GM23338 (cell line): ENCODE measurements around the gene CCDC38. TPM values are rescaled to one million over a fixed set of nuclear protein-coding genes. Genes with fewer than 3 reads are reported as not detected.

Experiments
- ATAC-seq: fragments of 200-7000 bp; cut with Tn5 transposase; 3 replicates; pipeline ENCODE4 v1.9.1; 2020
- DNase-seq: peaks from one replicate; pipeline ENCODE4 v3.0.0-alpha.2; 2015; ENCODE audit warnings: low spot score
- H2AFZ ChIP-seq: fragments of 200-600 bp; sonication (generic); 2 replicates; pipeline ENCODE4 v1.8.0; 2016; ENCODE audit warnings: antibody characterized with exemption, mild to moderate bottlenecking, moderate library complexity
- H3F3A ChIP-seq: fragments of 200-600 bp; sonication (generic); replicated peaks from 2 replicates; pipeline ENCODE4 v1.8.0; 2017; ENCODE audit warnings: antibody characterized with exemption, mixed run types, low read depth
- H3K27ac ChIP-seq: fragments of 200-600 bp; sonication (generic); 2 replicates; pipeline ENCODE4 v1.6.1; 2016; ENCODE audit warnings: low read depth
- H3K27me3 ChIP-seq: fragments of 200-600 bp; sonication (generic); 2 replicates; pipeline ENCODE4 v1.8.0; 2016; ENCODE audit warnings: mild to moderate bottlenecking, mixed run types, moderate library complexity; ENCODE audit not compliant: insufficient read depth
- H3K36me3 ChIP-seq: fragments of 200-600 bp; sonication (generic); 2 replicates; pipeline ENCODE4 v1.8.0; 2016; ENCODE audit warnings: mild to moderate bottlenecking; ENCODE audit not compliant: insufficient read depth
- H3K4me1 ChIP-seq: fragments of 200-600 bp; sonication (generic); 2 replicates; pipeline ENCODE4 v1.8.0; 2016; ENCODE audit warnings: mild to moderate bottlenecking, moderate library complexity; ENCODE audit not compliant: insufficient read depth
- H3K4me2 ChIP-seq: fragments of 200-600 bp; sonication (generic); 2 replicates; pipeline ENCODE4 v1.7.1; 2017; ENCODE audit warnings: mixed run types
- H3K4me3 ChIP-seq: fragments of 200-600 bp; sonication (generic); 2 replicates; pipeline ENCODE4 v1.6.1; 2016; ENCODE audit warnings: mixed run types
- H3K79me2 ChIP-seq: fragments of 200-600 bp; sonication (generic); replicated peaks from 2 replicates; pipeline ENCODE4 v1.8.0; 2017; ENCODE audit warnings: mild to moderate bottlenecking; ENCODE audit not compliant: insufficient read depth
- H3K9me2 ChIP-seq: fragments of 200-600 bp; sonication (generic); 2 replicates; pipeline ENCODE4 v1.8.0; 2017; ENCODE audit not compliant: insufficient read depth
- H4K20me1 ChIP-seq: fragments of 200-600 bp; sonication (generic); replicated peaks from 2 replicates; pipeline ENCODE4 v1.8.0; 2017; ENCODE audit warnings: mild to moderate bottlenecking; ENCODE audit not compliant: insufficient read depth
- H3K27ac Mint-ChIP-seq: 2 replicates; pipeline ENCODE4 v1.8.0; 2020; ENCODE audit warnings: inconsistent platforms, mild to moderate bottlenecking, moderate library complexity, mixed read lengths
- H3K27me3 Mint-ChIP-seq: 3 replicates; pipeline ENCODE4 v1.8.0; 2022; ENCODE audit warnings: low read depth, mild to moderate bottlenecking, moderate library complexity, mixed read lengths, inconsistent platforms; ENCODE audit not compliant: insufficient read depth, poor library complexity
- H3K36me3 Mint-ChIP-seq: 3 replicates; pipeline ENCODE4 v1.8.0; 2021; ENCODE audit warnings: low read depth, mild to moderate bottlenecking, inconsistent platforms, moderate library complexity, mixed read lengths
- H3K4me1 Mint-ChIP-seq: 3 replicates; pipeline ENCODE4 v1.8.0; 2020; ENCODE audit warnings: mild to moderate bottlenecking, inconsistent platforms, mixed read lengths
- H3K4me3 Mint-ChIP-seq: 3 replicates; pipeline ENCODE4 v1.8.0; 2021; ENCODE audit warnings: moderate library complexity, mild to moderate bottlenecking, inconsistent platforms, mixed read lengths
- H3K9me3 Mint-ChIP-seq: 3 replicates; pipeline ENCODE4 v1.8.0; 2020; ENCODE audit warnings: moderate library complexity, mild to moderate bottlenecking, inconsistent platforms, mixed read lengths
- ETS1 ChIP-seq: IDR thresholded peaks from 2 replicates; pipeline ENCODE4 v1.6.1; 2016; ENCODE audit warnings: antibody characterized with exemption
- EZH2phosphoT487 ChIP-seq: fragments of 200-600 bp; sonication (generic); IDR thresholded peaks from one replicate; pipeline ENCODE4 v1.8.1; 2018; ENCODE audit warnings: antibody characterized with exemption; ENCODE audit not compliant: unreplicated experiment
- NANOG ChIP-seq: IDR thresholded peaks from 2 replicates; pipeline ENCODE4 v1.6.1; 2016; ENCODE audit warnings: antibody characterized with exemption, borderline replicate concordance
- ZNF462 ChIP-seq: fragments of 250-450 bp; sonication (Bioruptor Pico); IDR thresholded peaks from 2 replicates; pipeline ENCODE4 v1.5.0; 2020; ENCODE audit warnings: mild to moderate bottlenecking, moderate library complexity
- polyA plus RNA-seq: library from polyadenylated mRNA; unstranded; fragments of >200 nt; fragmentation: Nextera tagmentation; extraction: Ambion mirVana; gene quantifications from 2 replicates; pipeline ENCODE4 v1.2.1, GENCODE V29; 2016
- total RNA-seq: library from RNA; depleted of rRNA; stranded (reverse); fragments of >200 nt; shearing (Covaris generic); gene quantifications from 2 replicates; pipeline ENCODE4 v1.2.3, GENCODE V29; 2014

The CCDC38 gene
- total and polyA plus RNA-seq, 2 experiments from 2014 or later: not detected

GRCh38 chr12:95863337-95863736 lies 79.1 kb downstream of the CCDC38 start:
- Histone ChIP-seq H3K79me2 (peaks cover 63% of the 10 kb centered on the region), H3K4me1 (peaks cover 5% of the 10 kb centered on the region; the same call in 1 of the 2 replicates)
- H3K27ac Mint-ChIP-seq: no peak overlapping the region

More at GRCh38 chr12:95863337-95863736, 79.1 kb downstream of the CCDC38 start:
- DNase-seq (no peak), ATAC-seq (no peak)
- peaks cover 68% of the 10 kb centered on the region for H3K36me3 Mint-ChIP-seq
- Histone ChIP-seq H2AFZ (no peak overlapping the region), H4K20me1 (peaks cover 17% of the 10 kb centered on the region), H3F3A (no peaks in the 10 kb centered on the region), H3K9me2 (no peaks in the 10 kb centered on the region), H3K4me3 (no peak overlapping the region), H3K4me2 (no peak overlapping the region), H3K27ac (no peak overlapping the region), H3K27me3 (no peaks in the 10 kb centered on the region), H3K36me3 (peaks cover 57% of the 10 kb centered on the region)
- no peak for TF ChIP-seq EZH2phosphoT487
- TF ChIP-seq NANOG: no peak
- TF ChIP-seq ZNF462 (CRISPR knock-in tag): no peak
- no peak for TF ChIP-seq ETS1
- peaks cover 14% of the 10 kb centered on the region; the same call in 2 of the 3 replicates for H3K9me3 Mint-ChIP-seq
- peaks cover 6% of the 10 kb centered on the region for H3K4me1 Mint-ChIP-seq
- no peaks in the 10 kb centered on the region for H3K27me3 Mint-ChIP-seq
- no peak overlapping the region for H3K4me3 Mint-ChIP-seq
